Measurements from ENCODE around the gene IL25. TPM values are rescaled to one million over a fixed set of nuclear protein-coding genes. Genes with fewer than 3 reads are reported as not detected.

The IL25 gene
- total and polyA plus RNA-seq, 2 of the 13 experiments (the other 11 are each of a cell fraction or from before 2014, with no cell fraction given) = not detected

DNA sequence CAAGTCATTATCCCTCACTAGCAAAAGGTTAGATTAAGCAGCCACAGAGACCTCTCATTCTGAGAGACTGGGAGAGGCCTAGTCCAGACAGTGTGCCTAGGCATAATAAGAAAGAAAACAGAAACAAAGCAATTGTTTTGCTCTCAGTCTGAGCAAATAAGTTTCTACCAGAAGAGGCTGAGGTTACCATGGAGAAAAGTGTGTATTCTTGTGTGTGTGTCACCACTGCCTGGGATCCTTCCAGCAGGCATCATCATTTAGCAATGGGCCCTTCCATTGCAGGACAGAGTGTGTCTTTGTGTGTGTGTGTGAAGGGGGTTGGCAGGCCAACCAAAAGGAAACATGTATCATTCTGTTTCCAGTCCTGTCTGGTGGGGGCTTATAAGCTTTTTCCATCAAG, 11.3 kb upstream of the IL25 start:
- H3K4me3 ChIP-seq (replicated peaks in 1 of 3; ENCODE audit: insufficient read depth in 1 of 3, low read depth in 2 of 3, low read length in 3 of 3) = no peak overlapping the region
- ChIA-PET CTCF (ENCODE audit: low intra/inter-chr PET ratio, low total read pairs) (interaction anchor here (1.8 to 1.9 kb wide), 2 partner anchors 33 to 96 kb away, joined by 7 to 8 read pairs; no protein-coding TSS in a partner anchor), POLR2A (no interaction called here)
- H4K20me1 ChIP-seq (ENCODE audit: insufficient read depth, low read length) = no peaks in the 10 kb centered on the region
- in situ Hi-C loops (cut with HindIII; ENCODE audit: extremely low pct_ligation_motif_present, low pct_unique_long_range_greater_than_20kb) (no loop called here), intact Hi-C loops (cut with micrococcal nuclease; ENCODE audit: unreplicated experiment) (loop anchor here (2.0 kb wide), 1 partner anchor 33 kb away; no protein-coding TSS in a partner anchor)
- no peak overlapping the region for H3K9ac ChIP-seq (ENCODE audit: insufficient read depth, low read depth, low read length)
- peaks cover 51 to 92% of the 10 kb centered on the region in 2 experiments for H3K27me3 ChIP-seq (ENCODE audit: control insufficient read depth in 1 of 2, insufficient read depth in 2 of 2, low read length in 2 of 2)
- no peak overlapping the region for H3K4me2 ChIP-seq (ENCODE audit: low read depth, low read length)
- no peaks in the 10 kb centered on the region for H3K36me3 ChIP-seq (replicated peaks in 1 of 2; ENCODE audit: control insufficient read depth in 1 of 2, insufficient read depth in 2 of 2, low read length in 2 of 2)
- FAIRE-seq (no peak), ATAC-seq (no peak), DNase-seq (ENCODE audit: low spot score) (no peak)
- peaks cover 30% of the 10 kb centered on the region for H3K4me1 ChIP-seq (ENCODE audit: insufficient read depth, low read length)
- no TSS peak for BruUV-seq (replicated peaks)
- no peak overlapping the region for H2AFZ ChIP-seq (ENCODE audit: low read length)
- H3K79me2 ChIP-seq (ENCODE audit: insufficient read depth, low read length) = no peaks in the 10 kb centered on the region
- no peaks in the 10 kb centered on the region for H3K9me3 ChIP-seq (ENCODE audit: low read length)
- TF ChIP-seq ATM (IDR thresholded peaks at IDR 0.05; ENCODE audit: borderline replicate concordance) = no peak
- TF ChIP-seq SMC3 (IDR thresholded peaks at IDR 0.05; ENCODE audit: low read length) = peak; percentile 7; the same call in 1 of the 2 replicates
- no peak for TF ChIP-seq FOXO1 (CRISPR knock-in tag; IDR thresholded peaks at IDR 0.05)
- TF ChIP-seq, protein P1, sequence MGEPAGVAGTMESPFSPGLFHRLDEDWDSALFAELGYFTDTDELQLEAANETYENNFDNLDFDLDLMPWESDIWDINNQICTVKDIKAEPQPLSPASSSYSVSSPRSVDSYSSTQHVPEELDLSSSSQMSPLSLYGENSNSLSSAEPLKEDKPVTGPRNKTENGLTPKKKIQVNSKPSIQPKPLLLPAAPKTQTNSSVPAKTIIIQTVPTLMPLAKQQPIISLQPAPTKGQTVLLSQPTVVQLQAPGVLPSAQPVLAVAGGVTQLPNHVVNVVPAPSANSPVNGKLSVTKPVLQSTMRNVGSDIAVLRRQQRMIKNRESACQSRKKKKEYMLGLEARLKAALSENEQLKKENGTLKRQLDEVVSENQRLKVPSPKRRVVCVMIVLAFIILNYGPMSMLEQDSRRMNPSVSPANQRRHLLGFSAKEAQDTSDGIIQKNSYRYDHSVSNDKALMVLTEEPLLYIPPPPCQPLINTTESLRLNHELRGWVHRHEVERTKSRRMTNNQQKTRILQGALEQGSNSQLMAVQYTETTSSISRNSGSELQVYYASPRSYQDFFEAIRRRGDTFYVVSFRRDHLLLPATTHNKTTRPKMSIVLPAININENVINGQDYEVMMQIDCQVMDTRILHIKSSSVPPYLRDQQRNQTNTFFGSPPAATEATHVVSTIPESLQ (CRISPR knock-in tag; conservative IDR thresholded peaks at IDR 0.05) = no peak
- TF ChIP-seq, protein P2, sequence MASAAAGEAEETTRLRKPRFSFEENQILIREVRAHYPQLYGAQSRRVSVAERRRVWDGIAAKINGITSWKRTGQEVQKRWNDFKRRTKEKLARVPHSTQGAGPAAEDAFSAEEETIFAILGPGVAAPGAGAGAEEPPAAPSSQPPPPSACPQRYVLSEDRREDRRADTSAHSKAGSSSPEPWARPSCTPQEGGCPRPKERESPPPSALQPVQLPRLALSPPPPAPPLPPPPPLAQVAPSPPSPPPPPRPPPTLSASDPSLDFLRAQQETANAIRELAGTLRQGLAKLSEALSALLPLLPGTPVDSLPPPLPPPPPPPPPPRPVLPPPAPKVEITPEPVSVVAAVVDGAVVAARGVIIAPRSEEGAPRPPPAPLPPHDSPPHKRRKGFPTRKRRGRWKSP (CRISPR knock-in tag; IDR thresholded peaks at IDR 0.05) = no peak
- TF ChIP-seq, protein P3, sequence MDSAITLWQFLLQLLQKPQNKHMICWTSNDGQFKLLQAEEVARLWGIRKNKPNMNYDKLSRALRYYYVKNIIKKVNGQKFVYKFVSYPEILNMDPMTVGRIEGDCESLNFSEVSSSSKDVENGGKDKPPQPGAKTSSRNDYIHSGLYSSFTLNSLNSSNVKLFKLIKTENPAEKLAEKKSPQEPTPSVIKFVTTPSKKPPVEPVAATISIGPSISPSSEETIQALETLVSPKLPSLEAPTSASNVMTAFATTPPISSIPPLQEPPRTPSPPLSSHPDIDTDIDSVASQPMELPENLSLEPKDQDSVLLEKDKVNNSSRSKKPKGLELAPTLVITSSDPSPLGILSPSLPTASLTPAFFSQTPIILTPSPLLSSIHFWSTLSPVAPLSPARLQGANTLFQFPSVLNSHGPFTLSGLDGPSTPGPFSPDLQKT (CRISPR knock-in tag; IDR thresholded peaks at IDR 0.05; ENCODE audit: borderline replicate concordance) = no peak
- H3K27ac ChIP-seq (ENCODE audit: extremely low read length, insufficient read depth, low read length) = no peak overlapping the region

Measured in HepG2 (cell line).